Right atrium auricular region (tissue), 2 donors: ENCODE measurements around the gene FGD5. TPM values are rescaled to one million over a fixed set of nuclear protein-coding genes. Genes with fewer than 3 reads are reported as not detected.

Experiments
- DNase-seq: peaks from one replicate; pipeline ENCODE4 v3.0.0-alpha.2; 2019; ENCODE audit warnings: low spot score
- H3K27ac ChIP-seq, 2 donors: fragments of 200-600 bp; sonication (generic); 1 replicate in 1 of 2; 2 replicates in 1 of 2; pipeline ENCODE4 v1.5.1; 2016 to 2019
- H3K27me3 ChIP-seq, 2 donors: fragments of 200-600 bp; sonication (generic); one replicate each; pipeline versions ENCODE4 v1.5.1 to v1.6.0; 2017 to 2019
- H3K36me3 ChIP-seq: fragments of 200-600 bp; sonication (generic); one replicate; pipeline ENCODE4 v1.5.1; 2016
- H3K4me1 ChIP-seq, 2 donors: fragments of 200-600 bp; sonication (generic); one replicate each; pipeline versions ENCODE4 v1.5.1 to v1.6.0; 2017 to 2019
- H3K4me3 ChIP-seq, 2 donors: fragments of 200-600 bp; sonication (generic); 1 replicate in 1 of 2; 2 replicates in 1 of 2; pipeline ENCODE4 v1.5.1; 2017 to 2019; ENCODE audit warnings: mild to moderate bottlenecking in 1 of 2, moderate library complexity in 1 of 2
- H3K9me3 ChIP-seq, 2 donors: fragments of 200-600 bp; sonication (generic); one replicate each; pipeline ENCODE4 v1.5.1; 2019
- total RNA-seq, 2 donors: library from RNA; depleted of rRNA; stranded (reverse); fragments of >200 nt; gene quantifications; one replicate each; pipeline ENCODE4 v1.1.0, GENCODE V29; 2016
- TF ChIP-seq, protein P1 (sequence below), 2 donors: fragments of 200-600 bp; sonication (generic); IDR thresholded peaks; one replicate each; pipeline ENCODE4 v1.5.1; 2019; ENCODE audit warnings: antibody characterized with exemption in 2 of 2

FGD5 gene
- total RNA-seq, 2 donors from 2014 or later, result 9.6 to 18.8 TPM

- Histone ChIP-seq H3K36me3 (no peaks in the 10 kb centered on the region), H3K9me3 (peaks cover 0 to 21% of the 10 kb centered on the region in 2 donors), H3K4me1 (no peaks in the 10 kb centered on the region), H3K27ac (no peak overlapping the region), H3K4me3 (no peak overlapping the region), H3K27me3 (no peaks in the 10 kb centered on the region)
- TF ChIP-seq, protein P1, sequence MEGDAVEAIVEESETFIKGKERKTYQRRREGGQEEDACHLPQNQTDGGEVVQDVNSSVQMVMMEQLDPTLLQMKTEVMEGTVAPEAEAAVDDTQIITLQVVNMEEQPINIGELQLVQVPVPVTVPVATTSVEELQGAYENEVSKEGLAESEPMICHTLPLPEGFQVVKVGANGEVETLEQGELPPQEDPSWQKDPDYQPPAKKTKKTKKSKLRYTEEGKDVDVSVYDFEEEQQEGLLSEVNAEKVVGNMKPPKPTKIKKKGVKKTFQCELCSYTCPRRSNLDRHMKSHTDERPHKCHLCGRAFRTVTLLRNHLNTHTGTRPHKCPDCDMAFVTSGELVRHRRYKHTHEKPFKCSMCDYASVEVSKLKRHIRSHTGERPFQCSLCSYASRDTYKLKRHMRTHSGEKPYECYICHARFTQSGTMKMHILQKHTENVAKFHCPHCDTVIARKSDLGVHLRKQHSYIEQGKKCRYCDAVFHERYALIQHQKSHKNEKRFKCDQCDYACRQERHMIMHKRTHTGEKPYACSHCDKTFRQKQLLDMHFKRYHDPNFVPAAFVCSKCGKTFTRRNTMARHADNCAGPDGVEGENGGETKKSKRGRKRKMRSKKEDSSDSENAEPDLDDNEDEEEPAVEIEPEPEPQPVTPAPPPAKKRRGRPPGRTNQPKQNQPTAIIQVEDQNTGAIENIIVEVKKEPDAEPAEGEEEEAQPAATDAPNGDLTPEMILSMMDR (IDR thresholded peaks at IDR 0.05), result peak; percentile 40 to 72
- DNase-seq, result no peak
Observed at GRCh38 chr3:14780927-14781507, 37.7 kb upstream of the FGD5 start.

DNA sequence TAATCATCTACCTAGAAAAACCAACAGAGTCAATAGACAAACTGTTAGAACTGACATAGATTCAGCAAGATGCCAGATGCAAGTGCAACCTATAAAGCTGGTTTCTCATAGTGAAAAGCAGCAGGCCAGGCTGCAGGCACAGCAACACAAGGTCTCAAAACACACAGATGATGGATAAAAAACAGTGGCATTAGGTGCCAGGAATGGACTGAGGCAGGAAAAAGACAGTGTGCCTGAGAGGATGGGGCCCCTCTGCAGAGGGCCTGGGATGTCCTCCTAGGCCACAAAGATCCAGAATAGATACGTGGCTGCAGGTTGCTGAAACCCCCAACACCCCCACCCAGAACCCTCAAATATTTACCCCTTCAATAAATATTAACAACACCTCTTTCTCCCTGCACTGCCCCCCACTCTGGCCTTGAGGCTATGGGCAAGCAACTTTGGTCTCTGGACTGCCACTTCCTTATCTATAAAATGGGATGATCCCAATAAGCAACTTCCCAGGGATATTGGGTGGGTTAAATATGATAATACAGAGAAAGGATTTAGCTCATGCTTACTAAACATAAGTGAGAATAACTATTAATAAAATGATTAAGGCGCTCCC is 35.2 kb upstream of the FGD5 start:
- Histone ChIP-seq H3K27me3 (no peaks in the 10 kb centered on the region), H3K4me1 (no peaks in the 10 kb centered on the region), H3K4me3 (no peak overlapping the region), H3K27ac (no peak overlapping the region), H3K36me3 (no peaks in the 10 kb centered on the region), H3K9me3 (peaks cover 0 to 13% of the 10 kb centered on the region in 2 donors)
- TF ChIP-seq, protein P1 (IDR thresholded peaks at IDR 0.05), result no peak
- no peak for DNase-seq

DNA sequence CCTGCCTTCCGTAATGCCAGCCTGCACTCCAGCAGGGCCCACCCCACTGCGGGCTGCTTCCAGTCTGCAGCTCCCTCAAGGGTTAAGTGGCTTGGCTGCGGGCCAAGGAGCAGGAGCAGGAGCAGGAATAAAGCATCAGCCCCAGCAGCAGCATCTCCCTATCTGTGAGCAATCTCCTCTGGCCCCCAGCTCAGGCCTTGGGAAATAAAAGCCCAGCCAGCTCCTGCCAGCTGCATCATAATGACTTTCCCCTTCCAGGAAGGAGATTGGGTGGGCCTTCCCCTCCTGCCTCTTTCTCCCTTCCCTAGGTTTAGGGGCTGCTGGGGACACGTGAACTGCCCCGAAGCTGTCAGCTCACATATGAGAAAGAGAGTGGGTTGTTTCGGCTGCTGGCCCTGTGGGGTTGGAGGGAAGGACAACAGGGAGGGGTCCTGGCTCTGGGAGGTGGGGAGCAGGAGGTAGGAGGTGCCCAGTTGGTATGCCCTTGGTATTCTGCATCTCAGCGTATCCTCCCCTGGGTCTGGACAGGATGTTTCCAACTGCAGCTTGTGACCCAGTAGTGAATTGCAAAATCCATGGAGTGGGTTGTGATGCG is 34.6 kb upstream of the FGD5 start:
- Histone ChIP-seq H3K36me3 (no peaks in the 10 kb centered on the region), H3K27me3 (no peaks in the 10 kb centered on the region), H3K9me3 (peaks cover 0 to 7% of the 10 kb centered on the region in 2 donors), H3K4me3 (no peak overlapping the region), H3K4me1 (no peaks in the 10 kb centered on the region), H3K27ac (no peak overlapping the region)
- DNase-seq, result no peak
- TF ChIP-seq, protein P1 (IDR thresholded peaks at IDR 0.05), result no peak

GRCh38 chr3:14785207-14786155 is 33.3 kb upstream of the FGD5 start:
- Histone ChIP-seq H3K36me3 (no peaks in the 10 kb centered on the region), H3K4me1 (no peaks in the 10 kb centered on the region), H3K9me3 (no peaks in the 10 kb centered on the region), H3K27ac (no peak overlapping the region), H3K4me3 (no peak overlapping the region), H3K27me3 (no peaks in the 10 kb centered on the region)
- TF ChIP-seq, protein P1 (IDR thresholded peaks at IDR 0.05), result no peak
- DNase-seq, result no peak

GRCh38 chr3:14786369-14786768 is 32.4 kb upstream of the FGD5 start:
- DNase-seq, result no peak
- TF ChIP-seq, protein P1 (IDR thresholded peaks at IDR 0.05), result no peak
- H3K4me1 ChIP-seq, result peaks cover 0 to 5% of the 10 kb centered on the region in 2 donors
- no peak overlapping the region for H3K4me3 ChIP-seq
- H3K27me3 ChIP-seq, result no peaks in the 10 kb centered on the region
- H3K9me3 ChIP-seq, result no peaks in the 10 kb centered on the region
- no peaks in the 10 kb centered on the region for H3K36me3 ChIP-seq
- no peak overlapping the region for H3K27ac ChIP-seq
